KMS-11 (cell line): ENCODE results near the gene FBXL7.

ENCODE experiments used
- H2AFZ ChIP-seq: fragments of 200-600 bp; sonication (generic); 2 replicates; pipeline ENCODE4 v1.6.1; 2016; ENCODE audit warnings: antibody characterized with exemption, mixed run types, low read depth
- H3K27ac ChIP-seq: fragments of 200-600 bp; sonication (generic); 2 replicates; pipeline ENCODE4 v1.6.1; 2016; ENCODE audit warnings: mild to moderate bottlenecking, mixed run types
- H3K27me3 ChIP-seq: fragments of 200-600 bp; sonication (generic); 2 replicates; pipeline ENCODE4 v1.6.1; 2017; ENCODE audit warnings: mild to moderate bottlenecking, low read depth, mixed run types, moderate library complexity; ENCODE audit not compliant: insufficient read depth
- H3K36me3 ChIP-seq: fragments of 200-600 bp; sonication (generic); 2 replicates; pipeline ENCODE4 v1.6.1; 2017; ENCODE audit warnings: mild to moderate bottlenecking, mixed run types; ENCODE audit not compliant: insufficient read depth
- H3K4me1 ChIP-seq: fragments of 200-600 bp; sonication (generic); 2 replicates; pipeline ENCODE4 v1.6.1; 2016; ENCODE audit warnings: mild to moderate bottlenecking, low read depth, mixed run types; ENCODE audit not compliant: poor library complexity, severe bottlenecking
- H3K4me2 ChIP-seq: fragments of 200-600 bp; sonication (generic); 2 replicates; pipeline ENCODE4 v1.7.0; 2016; ENCODE audit warnings: mild to moderate bottlenecking, mixed run types
- H3K4me3 ChIP-seq: fragments of 200-600 bp; sonication (generic); IDR thresholded peaks from 2 replicates; pipeline ENCODE4 v1.6.1; 2017; ENCODE audit warnings: low read depth, low read length, mixed read lengths; ENCODE audit not compliant: insufficient read depth
- H3K79me2 ChIP-seq: fragments of 200-600 bp; sonication (generic); 2 replicates; pipeline ENCODE4 v1.6.1; 2016; ENCODE audit warnings: low read depth, mixed run types; ENCODE audit not compliant: insufficient read depth
- H3K9ac ChIP-seq: fragments of 200-600 bp; sonication (generic); 2 replicates; pipeline ENCODE4 v1.6.1; 2016; ENCODE audit warnings: mild to moderate bottlenecking, mixed run types
- H4K20me1 ChIP-seq: fragments of 200-600 bp; sonication (generic); 2 replicates; pipeline ENCODE4 v1.6.1; 2016; ENCODE audit warnings: mild to moderate bottlenecking, mixed run types; ENCODE audit not compliant: insufficient read depth
- CTCF ChIP-seq: fragments of 200-600 bp; sonication (generic); conservative IDR thresholded peaks from 2 replicates; pipeline ENCODE4 v1.6.1; 2017; ENCODE audit warnings: low read depth, mild to moderate bottlenecking, antibody characterized with exemption, low read length, moderate library complexity, mixed read lengths

Gene FBXL7

GRCh38 chr5:15535938-15536337 is 36.0 kb downstream of the FBXL7 start:
- Histone ChIP-seq H3K27ac (no peak overlapping the region), H3K79me2 (peaks cover 9% of the 10 kb centered on the region; the same call in 1 of the 2 replicates), H3K4me3 (no peak overlapping the region), H3K27me3 (no peaks in the 10 kb centered on the region), H3K4me2 (no peak overlapping the region), H4K20me1 (no peaks in the 10 kb centered on the region), H3K4me1 (peaks cover 13% of the 10 kb centered on the region), H2AFZ (no peak overlapping the region), H3K9ac (no peak overlapping the region), H3K36me3 (no peaks in the 10 kb centered on the region)
- TF ChIP-seq CTCF, result no peak

GRCh38 chr5:15538516-15538915 is 38.5 kb downstream of the FBXL7 start:
- Histone ChIP-seq H3K4me1 (peaks cover 3% of the 10 kb centered on the region), H3K4me2 (no peak overlapping the region), H3K4me3 (no peak overlapping the region), H3K27ac (no peak overlapping the region), H3K27me3 (no peaks in the 10 kb centered on the region), H2AFZ (no peak overlapping the region), H3K9ac (no peak overlapping the region), H3K79me2 (peaks cover 9% of the 10 kb centered on the region; the same call in 1 of the 2 replicates), H3K36me3 (no peaks in the 10 kb centered on the region), H4K20me1 (no peaks in the 10 kb centered on the region)
- TF ChIP-seq CTCF, result no peak

GRCh38 chr5:15539951-15540350 is 40.0 kb downstream of the FBXL7 start:
- H3K36me3 ChIP-seq, result no peaks in the 10 kb centered on the region
- H2AFZ ChIP-seq, result no peak overlapping the region
- H3K4me1 ChIP-seq, result no peaks in the 10 kb centered on the region
- H3K27me3 ChIP-seq, result no peaks in the 10 kb centered on the region
- no peak for TF ChIP-seq CTCF
- no peak overlapping the region for H3K4me3 ChIP-seq
- H3K4me2 ChIP-seq, result no peak overlapping the region
- no peaks in the 10 kb centered on the region for H4K20me1 ChIP-seq
- H3K9ac ChIP-seq, result no peak overlapping the region
- no peak overlapping the region for H3K27ac ChIP-seq
- H3K79me2 ChIP-seq, result peaks cover 13% of the 10 kb centered on the region; the same call in 1 of the 2 replicates

- Histone ChIP-seq H3K79me2 (peaks cover 15% of the 10 kb centered on the region; the same call in 1 of the 2 replicates), H3K4me1 (no peaks in the 10 kb centered on the region), H3K27ac (no peak overlapping the region), H4K20me1 (no peaks in the 10 kb centered on the region), H3K4me2 (no peak overlapping the region), H3K27me3 (no peaks in the 10 kb centered on the region), H3K4me3 (no peak overlapping the region), H3K36me3 (no peaks in the 10 kb centered on the region), H2AFZ (no peak overlapping the region), H3K9ac (no peak overlapping the region)
- no peak for TF ChIP-seq CTCF
Measured at GRCh38 chr5:15544039-15544438, 44.1 kb downstream of the FBXL7 start.
